DMS 273 treated with DMSO at 0.1 percent for 48 hours (cell line): ENCODE measurements around the gene GALNT14.

ENCODE experiments used
- DNase-seq: peaks from one replicate; lab custom pipeline; 2025; lab: John Stamatoyannopoulos, UW

GALNT14 gene

DNA sequence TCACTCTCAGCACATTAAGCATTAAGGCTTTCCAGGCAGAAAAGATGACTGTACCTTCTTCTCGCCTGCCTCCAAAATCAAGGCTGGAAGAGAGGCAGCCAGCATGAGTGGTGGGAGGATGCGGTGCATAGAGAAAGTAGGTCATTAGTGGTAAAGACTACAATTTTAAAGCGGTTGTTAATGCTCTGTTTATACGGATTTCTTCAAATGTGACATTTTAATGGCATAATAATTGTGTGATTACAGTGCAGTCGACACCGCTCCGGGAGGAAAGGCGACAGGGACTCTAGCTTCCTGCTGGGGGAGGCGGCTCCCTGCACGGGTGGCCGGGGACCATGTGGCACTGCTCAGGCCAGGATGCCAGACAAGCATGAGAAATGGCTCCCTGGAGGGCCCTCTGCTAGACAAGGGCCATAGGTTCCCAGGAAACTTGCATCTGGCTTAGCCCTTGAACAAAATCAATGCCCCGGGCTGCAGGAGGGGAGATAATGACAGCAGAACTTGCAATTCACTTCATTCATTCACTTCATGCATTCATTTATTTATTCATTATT, 129.6 kb downstream of the GALNT14 start:
- DNase-seq: no peak

DNA sequence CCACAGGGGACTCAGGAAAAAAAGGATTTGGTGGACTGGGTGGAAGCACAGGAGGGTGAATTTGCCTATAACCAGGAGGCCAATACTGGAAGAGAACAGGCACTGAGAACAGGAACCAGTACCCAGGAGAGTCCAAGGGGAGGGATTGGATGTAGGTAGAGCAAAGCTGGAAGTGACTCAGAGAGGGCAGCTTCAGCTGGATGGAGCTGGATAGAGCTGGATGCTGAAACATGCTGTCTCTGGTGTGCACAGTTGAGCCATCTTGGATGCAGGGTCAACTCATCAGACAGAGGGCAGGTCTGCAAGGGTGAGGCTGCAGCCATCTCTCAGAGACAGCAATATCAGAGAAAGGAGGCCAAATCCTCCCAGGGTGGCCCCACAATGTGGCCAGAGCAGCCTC, 134.0 kb downstream of the GALNT14 start:
- DNase-seq: no peak

DNA sequence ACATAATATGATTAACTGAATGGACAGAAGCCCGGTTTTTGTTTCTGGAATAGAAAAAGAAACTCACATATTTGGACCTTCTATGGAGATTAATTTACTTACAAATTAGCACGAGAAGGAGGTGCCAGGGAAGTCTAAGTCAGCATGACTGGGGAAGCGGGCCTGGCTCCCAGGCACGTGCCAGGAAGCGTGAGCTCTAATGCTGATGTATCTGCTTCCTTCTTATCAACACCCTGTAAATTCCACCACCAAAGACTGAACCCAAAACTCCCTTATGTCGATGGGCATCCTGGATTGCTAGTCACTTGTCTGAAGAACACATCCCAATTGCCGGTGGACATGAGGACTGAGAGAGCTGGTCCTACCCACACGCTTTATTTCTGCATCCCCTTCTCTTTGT, 134.5 kb downstream of the GALNT14 start:
- DNase-seq: no peak

DNA sequence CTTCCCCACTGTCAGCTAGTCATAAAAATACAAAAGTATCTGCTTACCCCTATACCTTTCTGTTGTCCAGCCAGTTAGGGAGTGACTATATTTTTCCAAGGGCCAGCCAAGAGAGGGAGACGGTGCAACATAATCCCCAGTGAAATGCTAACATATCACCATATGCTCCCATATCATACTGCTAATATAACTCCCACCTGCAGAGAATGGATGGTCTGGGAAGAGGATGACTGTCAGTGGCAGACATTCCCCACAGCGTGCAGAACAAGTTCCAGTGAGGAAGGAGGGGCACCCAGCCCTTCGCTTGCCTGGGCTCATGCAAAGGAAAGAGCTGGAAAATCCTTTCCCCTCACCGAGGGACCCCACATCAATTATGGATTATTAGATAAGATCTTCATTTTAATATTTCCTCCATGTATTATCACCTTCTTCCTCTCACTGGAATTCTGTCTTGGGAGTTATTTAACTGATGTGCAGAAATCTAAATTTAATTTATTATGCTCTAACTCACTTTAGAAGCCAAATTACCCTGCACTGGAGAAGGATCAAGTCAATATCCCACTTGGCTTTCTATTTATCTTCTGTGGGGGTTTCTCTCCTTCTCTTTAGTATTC, 135.6 kb downstream of the GALNT14 start:
- DNase-seq: peak; percentile 33

DNA sequence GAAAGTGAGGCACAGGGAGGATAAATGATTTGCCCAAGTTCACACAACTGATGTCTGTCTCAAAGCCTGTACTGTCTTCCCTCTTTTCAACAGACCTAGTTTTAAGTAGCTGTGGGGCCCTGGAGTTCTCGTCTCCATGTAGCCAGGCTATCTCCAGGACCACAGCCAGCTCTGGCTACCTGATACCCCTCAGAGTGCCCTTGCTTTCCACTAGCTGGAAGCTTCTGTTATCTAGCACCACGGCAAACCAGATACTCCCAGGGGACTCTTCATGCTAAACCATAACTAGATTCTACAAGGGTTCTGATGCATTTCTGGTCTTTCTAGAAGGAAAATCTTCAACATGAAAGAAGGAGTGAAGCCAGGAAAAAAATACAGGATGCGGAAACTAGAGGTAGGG, 137.3 kb downstream of the GALNT14 start:
- DNase-seq: peak; percentile 44

DNA sequence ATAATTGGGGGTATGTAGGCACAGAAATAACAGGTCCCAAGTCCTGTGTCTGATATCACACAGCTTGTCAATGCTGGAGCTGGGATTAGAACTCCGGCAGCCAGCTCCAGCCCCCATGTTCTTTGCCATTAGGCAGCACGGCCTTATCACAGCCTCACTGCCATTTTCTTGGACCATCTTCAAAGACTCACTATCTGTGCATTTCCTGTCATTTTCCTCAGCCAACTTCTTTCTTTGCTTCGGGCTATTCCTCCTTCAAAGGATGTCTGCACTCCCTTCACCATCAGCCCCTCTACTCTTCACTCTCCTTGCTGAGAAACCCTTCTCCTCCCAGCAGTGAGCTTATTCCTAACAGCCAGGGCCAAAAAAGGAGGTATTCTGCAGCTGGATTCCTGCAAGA, 139.6 kb downstream of the GALNT14 start:
- DNase-seq: no peak

DNA sequence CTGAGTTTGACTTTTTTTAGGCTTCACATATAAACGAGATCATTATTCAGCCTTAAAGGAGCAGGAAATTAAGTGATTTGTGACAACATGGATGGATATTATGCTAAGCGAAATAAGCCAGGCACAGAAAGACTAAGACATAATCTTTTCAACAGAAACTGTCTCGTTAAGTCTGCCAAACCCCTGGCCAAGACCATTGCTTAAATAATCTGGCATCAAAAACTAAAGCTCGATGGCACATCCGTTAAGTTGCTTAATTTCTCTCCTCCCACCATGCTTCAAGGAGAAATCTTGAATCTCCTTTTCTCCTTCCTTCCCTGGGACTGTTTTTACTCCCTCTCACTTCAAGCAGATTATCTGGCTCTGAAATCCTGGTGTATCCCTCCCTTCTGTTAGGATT, 140.3 kb downstream of the GALNT14 start:
- no peak for DNase-seq

DNA sequence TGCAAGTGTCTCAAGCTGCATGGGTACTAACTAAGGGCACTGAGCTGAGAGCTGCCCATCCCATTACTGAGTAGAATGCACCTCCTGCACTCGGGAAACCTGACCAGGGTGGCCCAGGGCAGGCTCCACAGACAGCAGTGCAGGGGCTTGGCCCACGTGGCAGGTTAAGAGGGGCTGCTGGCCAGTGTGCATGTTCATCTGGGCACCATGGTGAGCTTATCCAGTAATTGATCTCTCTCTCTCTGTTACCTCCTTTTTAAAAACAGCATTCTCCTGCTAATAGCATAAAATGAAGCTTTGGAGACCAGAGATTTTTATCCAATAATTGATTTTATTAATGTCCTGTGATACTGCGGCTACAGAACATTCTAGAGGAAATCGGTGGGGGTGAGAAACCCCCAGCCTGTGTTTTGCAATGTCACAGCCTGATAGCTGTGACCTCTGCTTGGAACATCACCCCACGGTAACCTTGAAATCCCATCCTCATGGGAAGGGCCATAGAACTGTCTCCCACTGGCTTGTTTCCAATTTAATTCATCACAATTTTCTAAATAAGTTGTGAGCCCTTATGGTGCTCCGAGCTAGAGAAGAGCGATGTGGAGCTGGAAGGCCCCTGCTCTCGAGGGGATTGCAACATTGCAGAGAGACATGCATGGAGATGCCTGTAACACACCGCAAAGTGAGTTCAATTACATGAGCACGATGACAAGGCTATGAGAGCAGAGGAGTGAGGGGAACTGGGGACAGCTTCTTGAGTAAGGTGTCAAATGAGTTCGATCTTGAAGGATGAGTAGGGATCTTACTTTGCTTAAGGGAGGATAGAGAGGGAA, 143.8 kb downstream of the GALNT14 start:
- no peak for DNase-seq

DNA sequence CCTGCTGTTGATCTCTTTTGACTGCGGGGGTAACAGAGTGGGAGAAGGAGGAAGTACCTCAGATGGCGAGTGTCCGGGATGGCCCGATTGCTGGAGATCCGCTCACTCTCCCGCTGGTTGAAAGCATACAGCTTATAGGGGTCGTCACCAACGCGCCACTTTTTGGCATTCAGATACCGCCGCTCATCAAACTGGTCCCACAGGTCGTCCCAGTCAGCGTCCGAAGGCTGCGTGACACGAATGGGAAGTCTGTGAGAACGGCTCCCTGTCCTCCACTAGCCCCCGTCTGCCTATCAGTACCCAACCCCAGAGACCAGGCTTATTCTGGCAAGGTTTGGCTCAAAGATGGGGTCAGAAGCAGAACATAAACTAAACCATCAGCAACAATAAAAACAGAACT, 145.5 kb downstream of the GALNT14 start:
- DNase-seq: no peak

DNA sequence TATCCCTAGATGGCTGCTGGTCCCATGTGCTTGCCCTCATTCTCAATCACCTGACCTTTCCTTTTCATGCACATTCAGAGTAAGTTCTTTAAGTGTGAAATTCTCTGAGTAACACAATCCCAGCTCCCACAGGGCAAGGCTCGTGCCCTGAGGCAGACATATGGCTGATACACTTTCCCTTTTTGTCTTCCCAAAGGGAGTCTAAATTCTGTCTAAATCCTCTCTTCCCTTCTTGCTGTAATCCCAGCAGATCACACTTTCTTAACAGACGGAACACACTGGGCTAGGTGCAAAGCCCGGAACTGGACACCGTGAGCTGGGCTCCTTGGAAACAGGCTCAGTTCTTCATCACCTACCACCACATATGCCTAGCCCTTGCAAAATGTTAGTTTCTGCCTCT, 147.6 kb downstream of the GALNT14 start:
- DNase-seq: no peak

DNA sequence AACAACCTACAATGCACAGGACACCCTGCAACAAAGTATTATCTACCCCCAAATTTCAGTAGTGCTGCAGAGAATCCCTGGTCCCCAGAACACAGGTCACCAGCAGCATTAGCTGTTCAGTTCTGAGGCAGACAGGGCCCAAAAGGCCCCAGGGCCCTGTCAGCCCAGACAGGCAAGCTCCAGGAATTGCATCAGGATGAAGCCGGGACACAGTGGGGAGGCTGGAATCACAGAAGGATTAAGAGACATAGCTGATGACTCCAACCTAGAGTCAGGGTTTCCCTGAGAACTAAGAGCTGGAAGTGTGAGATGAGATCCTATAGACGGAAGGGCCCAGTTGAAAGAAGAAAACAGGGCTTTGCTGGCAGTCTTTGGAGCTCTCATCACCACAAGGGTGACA, 148.1 kb downstream of the GALNT14 start:
- no peak for DNase-seq

DNA sequence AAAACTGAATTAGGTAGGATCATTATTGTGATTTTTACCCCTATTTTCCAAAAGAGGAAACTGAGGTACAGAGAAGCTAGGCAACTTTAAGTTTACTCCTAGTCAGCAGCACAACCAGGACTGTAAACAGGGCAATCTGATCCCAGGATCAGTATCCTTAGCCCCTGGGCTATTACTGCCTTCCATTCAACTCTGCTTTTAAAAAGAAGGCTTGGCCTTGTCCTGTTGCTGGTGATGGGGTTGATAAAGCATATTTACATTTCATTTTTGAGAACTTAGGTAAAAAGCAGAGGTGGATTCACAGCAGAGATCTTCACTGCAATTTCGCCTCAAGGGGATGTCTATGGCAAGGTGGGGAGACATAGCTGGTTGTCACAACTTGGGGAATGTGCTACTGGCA, 148.5 kb downstream of the GALNT14 start:
- DNase-seq: no peak

DNA sequence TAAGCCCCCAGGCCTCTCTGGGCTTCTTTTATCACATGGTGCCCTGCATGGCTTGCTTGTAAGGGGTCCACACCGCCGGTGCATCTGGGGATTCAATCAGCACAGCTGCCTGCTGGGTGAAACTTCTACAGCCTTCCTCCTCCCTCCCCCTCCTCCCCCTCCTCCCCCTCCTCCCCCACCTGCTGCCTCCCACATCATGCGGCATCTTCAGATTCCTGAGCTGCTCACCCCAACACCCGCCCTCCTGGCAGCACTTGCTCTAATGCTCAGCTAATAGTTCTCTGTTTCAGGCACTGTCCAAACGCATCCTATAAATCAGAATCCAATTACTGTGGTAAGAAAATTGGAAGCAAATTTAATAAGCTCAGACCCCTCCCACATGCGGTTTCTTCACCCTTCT, 150.7 kb downstream of the GALNT14 start:
- no peak for DNase-seq

DNA sequence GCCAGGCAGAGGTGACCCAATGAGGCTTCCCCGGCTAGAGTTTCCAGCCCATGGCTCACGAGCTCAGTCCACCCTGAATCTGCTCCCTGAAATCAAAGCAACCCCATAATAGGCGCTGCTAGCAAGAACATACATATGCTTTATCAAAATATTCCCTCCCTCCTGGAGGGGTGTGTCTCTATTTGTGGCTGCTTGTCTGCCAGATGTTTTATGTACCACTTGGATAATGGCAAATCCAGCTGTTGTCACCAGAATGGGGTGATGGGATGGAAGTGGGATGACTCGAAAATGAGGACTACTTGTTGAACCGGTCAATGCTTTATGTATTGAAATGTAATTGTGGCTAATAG, 152.0 kb downstream of the GALNT14 start:
- DNase-seq: no peak

DNA sequence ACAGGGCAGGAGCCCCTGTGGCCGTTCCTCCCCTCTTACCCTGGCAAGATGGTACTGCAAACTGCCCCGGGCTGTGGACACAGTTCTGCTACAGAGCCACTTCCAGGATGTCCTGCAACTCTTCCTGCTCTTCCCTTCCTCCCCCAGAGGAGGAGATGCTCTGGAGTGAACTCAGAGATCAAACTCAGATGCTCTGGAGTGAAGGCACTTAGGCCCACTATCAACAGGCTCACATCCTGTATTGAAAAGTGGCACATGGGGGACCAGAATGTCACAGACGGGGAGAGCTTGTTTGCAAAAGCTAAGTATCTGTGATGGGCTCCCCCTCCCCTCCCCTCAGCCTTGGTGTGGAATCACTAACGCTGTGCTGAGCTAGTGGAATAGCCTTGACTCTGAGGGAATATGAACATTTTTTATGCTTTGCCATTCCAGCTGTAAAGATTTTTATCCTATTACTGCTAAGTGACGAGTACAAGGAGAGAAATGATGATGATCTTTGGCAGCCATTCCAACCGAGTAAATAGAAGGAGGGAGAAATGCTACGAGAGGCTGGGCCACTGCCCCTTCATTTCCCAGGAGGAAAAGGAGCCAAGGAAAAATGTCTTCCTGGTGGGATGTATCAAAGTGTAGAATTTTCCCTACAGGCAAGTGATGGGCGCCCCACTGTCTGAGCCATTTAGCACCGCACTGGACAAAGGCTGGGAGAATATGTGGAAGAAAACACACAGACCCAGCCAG, 152.6 kb downstream of the GALNT14 start:
- no peak for DNase-seq

DNA sequence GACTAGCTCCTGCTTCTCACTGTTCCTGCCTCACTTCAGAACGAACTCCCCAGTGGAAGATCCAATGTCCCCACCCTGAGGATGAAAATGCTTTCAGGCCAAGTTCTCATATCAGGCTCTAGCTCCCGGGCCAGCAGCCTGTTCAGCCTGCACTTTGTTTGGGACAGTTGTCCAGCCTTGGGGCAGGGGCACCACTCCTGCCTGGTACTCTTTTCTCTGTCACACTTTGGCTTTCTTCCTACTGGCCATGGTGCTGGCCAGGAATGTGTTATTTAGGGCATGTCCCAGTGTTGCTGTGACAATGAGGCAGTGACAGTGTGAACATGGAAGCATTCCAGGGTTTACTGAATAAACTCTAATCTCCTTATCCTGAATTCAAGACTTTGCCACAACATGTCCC, 154.1 kb downstream of the GALNT14 start:
- no peak for DNase-seq

DNA sequence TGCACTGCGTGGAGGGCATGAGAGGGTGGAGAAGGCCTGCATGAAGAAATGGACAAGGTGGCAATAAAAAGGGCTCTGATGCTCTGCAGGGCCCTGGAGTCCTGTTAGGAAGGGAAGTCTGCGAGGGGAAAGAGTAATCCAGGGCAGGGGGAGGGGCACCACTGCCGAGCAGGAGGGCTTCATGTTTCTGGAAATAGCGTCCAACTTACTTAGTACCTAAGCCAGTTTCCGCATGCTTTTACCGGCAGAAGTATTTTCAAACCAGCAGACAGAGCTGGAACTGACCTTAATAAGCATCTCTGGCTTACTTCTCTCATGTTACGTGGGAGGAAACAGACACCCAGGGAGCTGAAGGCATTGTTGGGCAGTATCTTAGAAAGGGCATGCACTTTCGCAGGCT, 156.7 kb downstream of the GALNT14 start:
- DNase-seq: no peak

DNA sequence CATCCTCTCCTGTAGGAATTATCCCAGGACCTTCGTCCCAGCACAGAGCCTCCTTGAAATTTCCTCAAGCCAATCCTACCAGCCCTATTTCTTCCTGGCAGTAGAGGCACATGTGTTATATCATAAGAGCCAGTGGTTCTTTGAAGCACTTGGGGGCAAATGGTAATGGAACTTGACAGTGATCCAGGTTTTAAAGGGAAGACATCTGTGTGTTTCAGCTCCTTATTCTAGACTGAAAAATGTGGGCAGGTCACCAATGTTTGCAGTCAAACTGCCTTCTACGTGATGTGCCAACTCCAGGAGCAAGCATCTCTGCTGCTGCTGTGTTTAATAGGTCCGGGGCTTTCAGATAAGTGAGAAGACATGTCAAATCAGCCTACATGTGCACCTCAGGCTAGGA, 157.1 kb downstream of the GALNT14 start:
- no peak for DNase-seq

DNA sequence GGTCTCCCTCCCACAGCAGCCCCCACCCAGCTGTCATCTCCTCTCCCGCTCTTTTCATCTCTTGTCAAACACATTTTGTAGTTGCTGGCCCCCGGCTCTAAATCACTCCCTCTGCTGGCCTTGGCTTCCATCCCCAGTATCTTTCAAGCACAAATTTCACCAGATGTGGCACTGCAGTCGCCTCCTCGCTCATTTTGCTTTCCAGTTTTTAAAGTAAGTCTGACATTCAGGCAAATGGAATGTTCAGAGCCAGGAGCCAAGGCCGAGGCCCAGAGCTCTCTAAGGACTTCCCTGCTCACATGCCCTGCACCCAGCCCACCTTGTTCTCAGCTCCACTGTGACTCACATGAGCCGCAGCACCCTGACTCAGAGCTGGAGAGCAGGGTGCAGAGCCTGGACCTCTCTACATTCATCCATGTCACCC, 158.4 kb downstream of the GALNT14 start:
- no peak for DNase-seq

DNA sequence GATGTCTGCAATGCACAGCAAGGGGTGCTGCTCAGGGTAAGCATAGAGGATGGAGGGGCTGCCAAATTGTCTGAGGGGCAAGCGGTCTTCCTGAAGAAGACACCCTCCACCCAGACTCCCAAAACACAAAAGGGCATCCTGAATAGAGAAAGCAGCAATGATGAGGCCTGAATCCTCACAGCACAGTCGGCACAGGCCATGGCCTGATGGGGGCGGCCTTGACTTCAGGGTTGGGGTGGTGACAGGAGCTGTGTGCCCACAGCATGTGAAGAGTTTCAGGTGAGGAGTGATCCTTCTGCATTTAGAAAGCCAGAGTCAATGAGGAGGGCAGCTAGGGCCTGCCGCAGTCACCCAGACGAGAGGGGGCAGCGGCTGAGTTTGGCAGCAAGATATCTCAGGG, 159.4 kb downstream of the GALNT14 start:
- no peak for DNase-seq

DNA sequence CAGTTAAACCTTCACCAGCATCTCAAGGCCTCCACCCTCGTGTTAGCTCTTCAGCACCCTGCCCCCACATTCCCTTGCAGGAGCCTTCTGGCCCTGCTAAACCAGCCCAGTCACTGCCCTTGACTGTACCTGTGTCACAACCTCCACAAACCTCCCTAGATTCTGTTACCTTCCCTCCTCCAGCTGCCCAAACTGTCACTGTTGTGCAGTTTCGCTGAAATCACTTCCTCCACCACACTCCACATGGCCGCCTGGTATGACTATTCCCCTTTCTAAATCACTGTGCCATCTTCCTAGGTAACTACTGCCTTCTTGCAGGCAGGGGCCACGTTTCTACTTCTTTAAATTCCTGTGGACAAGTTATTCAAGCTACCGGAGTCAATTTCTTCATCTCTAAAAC, 160.2 kb downstream of the GALNT14 start:
- no peak for DNase-seq

DNA sequence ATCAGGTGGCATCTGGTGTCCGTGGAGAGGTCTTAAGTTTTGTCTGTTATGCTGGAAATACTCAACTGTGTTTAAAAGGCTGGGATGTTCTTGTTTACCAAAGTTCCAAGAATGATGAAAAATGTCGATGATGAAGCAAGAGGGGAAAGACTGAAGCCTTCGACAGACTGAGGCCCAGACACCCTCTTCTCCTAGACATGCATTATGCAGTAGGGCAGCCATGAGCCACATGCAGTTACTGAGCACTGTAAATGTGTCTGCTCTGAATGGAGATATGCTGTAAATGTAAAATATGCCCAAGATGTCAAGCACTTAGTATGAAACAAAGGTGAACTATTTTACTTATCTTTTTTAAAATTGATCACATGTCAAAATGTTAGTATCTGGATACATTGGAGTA, 163.1 kb downstream of the GALNT14 start:
- no peak for DNase-seq

DNA sequence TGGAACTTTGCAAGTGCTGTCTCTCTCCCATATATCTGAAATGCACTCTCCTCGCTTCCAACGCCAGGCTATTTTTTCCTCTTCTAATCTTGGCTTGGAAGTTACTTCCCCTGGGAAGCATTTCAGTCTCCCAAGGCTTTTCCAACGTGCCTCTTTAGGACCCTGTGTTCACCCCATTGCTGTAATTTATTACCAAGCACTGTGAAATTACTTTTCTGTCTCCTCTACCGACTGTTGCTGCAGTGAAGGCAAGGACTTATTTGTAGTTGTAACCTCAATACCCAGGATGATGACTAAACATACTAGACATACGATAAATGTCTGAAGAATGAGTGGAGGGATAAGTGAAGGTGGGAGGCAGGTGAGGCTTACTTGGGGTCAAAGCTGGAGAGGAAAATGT, 163.7 kb downstream of the GALNT14 start:
- no peak for DNase-seq
